Sigmoid colon (tissue), 7 donors: ENCODE measurements around the gene PLCL1. TPM values are rescaled to one million over a fixed set of nuclear protein-coding genes. Genes with fewer than 3 reads are reported as not detected.
"Not testable (repeated sequence)": the region's sequence is repeated elsewhere in the genome, so short reads cannot be mapped to it uniquely, and the experiment has no call there.

ENCODE experiments used
- DNase-seq: peaks from one replicate; pipeline ENCODE4 v3.0.0-alpha.2; 2019
- H3K27ac ChIP-seq, 4 donors: fragments of 200-600 bp; sonication (generic); one replicate each; pipeline ENCODE4 v1.5.1; 2016 to 2019; ENCODE audit warnings: mild to moderate bottlenecking in 1 of 4
- H3K27me3 ChIP-seq, 3 donors: fragments of 200-600 bp; sonication (generic); one replicate each; pipeline ENCODE4 v1.5.1; 2019; ENCODE audit warnings: mild to moderate bottlenecking in 1 of 3
- H3K36me3 ChIP-seq, 4 donors: fragments of 200-600 bp; sonication (generic); one replicate each; pipeline ENCODE4 v1.5.1; 2016 to 2019
- H3K4me1 ChIP-seq, 4 donors: fragments of 200-600 bp; sonication (generic); one replicate each; pipeline ENCODE4 v1.5.1; 2017 to 2019
- H3K4me3 ChIP-seq, 4 donors: fragments of 200-600 bp; sonication (generic); one replicate each; pipeline ENCODE4 v1.5.1; 2017 to 2019; ENCODE audit warnings: mild to moderate bottlenecking in 2 of 4, moderate library complexity in 1 of 4
- H3K9me3 ChIP-seq, 4 donors: fragments of 200-600 bp in 3 of 4; sonication (generic) in 3 of 4; one replicate each; pipeline versions ENCODE4 v1.5.1 to v1.6.1; 2013 to 2019
- CTCF ChIP-seq, 4 experiments: fragments of 450-650 bp in 3 of 4; fragments of 200-600 bp in 1 of 4; IDR thresholded peaks; one replicate each; pipeline ENCODE4 v1.5.1; 2016 to 2019; ENCODE audit warnings: antibody characterized with exemption in 4 of 4, mild to moderate bottlenecking in 3 of 4, moderate library complexity in 2 of 4
- EP300 ChIP-seq, 4 donors: sonication (generic); formaldehyde crosslinking; IDR thresholded peaks; one replicate each; pipeline ENCODE4 v1.6.1; 2017; ENCODE audit warnings: antibody characterized with exemption in 4 of 4
- POLR2A ChIP-seq, 2 donors: fragments of 450-650 bp; IDR thresholded peaks; one replicate each; pipeline ENCODE4 v1.6.1; 2016; ENCODE audit warnings: antibody characterized with exemption in 2 of 2, mild to moderate bottlenecking in 2 of 2, moderate library complexity in 2 of 2
- POLR2AphosphoS5 ChIP-seq, 4 donors: sonication (generic); formaldehyde crosslinking; IDR thresholded peaks; one replicate each; pipeline ENCODE4 v1.6.1; 2017; ENCODE audit warnings: antibody characterized with exemption in 4 of 4
- WGBS, 2 donors: extraction: QIAGEN DNeasy Blood & Tissue Kit; methylation state at CpG; one replicate each; pipeline ENCODE4 v1.1.7; 2013; 5-methylcytosine and 5-hydroxymethylcytosine counted together
- intact Hi-C: fragments of 100-400 bp; cut with DNase I; formaldehyde crosslinking; loops from one replicate; pipeline ENCODE4 v1.15.1; 2023
- polyA plus RNA-seq, 3 donors: library from polyadenylated mRNA; stranded (reverse); fragments of 200-250 nt; gene quantifications; one replicate each; pipeline ENCODE4 v1.2.3, GENCODE V29; 2013
- total RNA-seq, 4 donors: library from RNA; depleted of rRNA; stranded (reverse); fragments of >200 nt; gene quantifications; one replicate each; pipeline ENCODE4 v1.1.0, GENCODE V29; 2016
- donor health status: healthy with polysubstance abuse.
- donor health status: Bipolar disorder and iron deficiency.
- donor health status: healthy.

The PLCL1 gene
- total and polyA plus RNA-seq, 7 donors, result 0.69 to 20.0 (median 13.6) TPM

DNA sequence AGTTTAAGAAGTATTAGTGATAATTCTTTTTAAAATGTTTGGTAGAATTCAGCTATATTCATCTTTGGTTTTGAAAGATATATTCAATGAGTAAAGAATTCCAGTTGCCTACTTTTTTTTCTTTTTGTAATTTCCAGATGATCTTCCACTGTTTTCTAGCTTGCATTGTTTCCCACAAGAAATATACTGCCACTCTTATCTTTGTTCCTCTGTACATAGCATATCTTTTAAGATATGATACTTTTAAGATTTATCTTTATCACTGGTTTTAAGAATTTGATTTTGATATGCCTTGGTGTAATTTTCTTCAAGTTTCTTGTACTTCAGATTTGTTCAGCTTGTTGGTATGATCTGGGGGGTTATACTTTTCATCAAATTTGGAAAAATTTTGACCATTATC lies 374.4 kb downstream of the PLCL1 start:
- DNase-seq, result no peak
- no peaks in the 10 kb centered on the region for H3K36me3 ChIP-seq
- no peak overlapping the region for H3K4me3 ChIP-seq
- H3K27me3 ChIP-seq, result no peaks in the 10 kb centered on the region
- no peaks in the 10 kb centered on the region for H3K4me1 ChIP-seq
- no peak overlapping the region for H3K27ac ChIP-seq
- intact Hi-C loops, result no loop called here
- TF ChIP-seq POLR2A (IDR thresholded peaks at IDR 0.05), result no peak
- no peak for TF ChIP-seq CTCF (IDR thresholded peaks at IDR 0.05)
- no peak for TF ChIP-seq EP300 (IDR thresholded peaks at IDR 0.05)
- TF ChIP-seq POLR2AphosphoS5 (IDR thresholded peaks at IDR 0.05), result no peak
- H3K9me3 ChIP-seq, result no peaks in the 10 kb centered on the region

GRCh38 chr2:198186257-198186656 lies 381.9 kb downstream of the PLCL1 start:
- Histone ChIP-seq H3K4me3 (no peak overlapping the region), H3K36me3 (no peaks in the 10 kb centered on the region), H3K9me3 (peaks cover 0 to 2% (median 0%) of the 10 kb centered on the region in 4 donors), H3K4me1 (no peaks in the 10 kb centered on the region), H3K27ac (no peak overlapping the region), H3K27me3 (no peaks in the 10 kb centered on the region)
- WGBS, 2 donors, result 89 to 91% methylated on average over 1 of the region's 1 CpG
- intact Hi-C loops, result no loop called here
- TF ChIP-seq POLR2A (IDR thresholded peaks at IDR 0.05) (no peak), EP300 (IDR thresholded peaks at IDR 0.05) (no peak), POLR2AphosphoS5 (IDR thresholded peaks at IDR 0.05) (no peak), CTCF (IDR thresholded peaks at IDR 0.05) (no peak)
- no peak for DNase-seq

- no peak for DNase-seq
- TF ChIP-seq EP300 (IDR thresholded peaks at IDR 0.05), result no peak
- no peak for TF ChIP-seq CTCF (IDR thresholded peaks at IDR 0.05)
- no peak for TF ChIP-seq POLR2A (IDR thresholded peaks at IDR 0.05)
- 62 to 63% methylated on average over 1 of the region's 1 CpG for whole genome bisulfite sequencing, 2 donors
- Histone ChIP-seq H3K27ac (no peak overlapping the region), H3K4me1 (no peaks in the 10 kb centered on the region), H3K4me3 (no peak overlapping the region), H3K27me3 (no peaks in the 10 kb centered on the region), H3K36me3 (no peaks in the 10 kb centered on the region), H3K9me3 (peaks cover 0 to 2% (median 0%) of the 10 kb centered on the region in 4 donors)
- intact Hi-C loops, result no loop called here
Observed at GRCh38 chr2:198187841-198188240, 383.4 kb downstream of the PLCL1 start.

- 84 to 86% methylated on average over 13 of the region's 13 CpGs for WGBS, 2 donors
- Histone ChIP-seq H3K4me1 (no peaks in the 10 kb centered on the region), H3K27ac (no peak overlapping the region), H3K36me3 (no peaks in the 10 kb centered on the region), H3K4me3 (no peak overlapping the region), H3K9me3 (peaks cover 0 to 2% (median 0%) of the 10 kb centered on the region in 4 donors), H3K27me3 (no peaks in the 10 kb centered on the region)
- TF ChIP-seq EP300 (IDR thresholded peaks at IDR 0.05) (no peak), CTCF (IDR thresholded peaks at IDR 0.05) (no peak), POLR2AphosphoS5 (IDR thresholded peaks at IDR 0.05) (no peak), POLR2A (IDR thresholded peaks at IDR 0.05) (no peak)
- DNase-seq, result no peak
- intact Hi-C loops, result no loop called here
Observed at GRCh38 chr2:198188982-198189381, 384.6 kb downstream of the PLCL1 start.

GRCh38 chr2:198191651-198192050 lies 387.3 kb downstream of the PLCL1 start:
- Histone ChIP-seq H3K27me3 (no peaks in the 10 kb centered on the region), H3K36me3 (no peaks in the 10 kb centered on the region), H3K4me1 (no peaks in the 10 kb centered on the region), H3K4me3 (no peak overlapping the region), H3K27ac (no peak overlapping the region), H3K9me3 (no peaks in the 10 kb centered on the region)
- intact Hi-C loops, result no loop called here
- TF ChIP-seq POLR2AphosphoS5 (IDR thresholded peaks at IDR 0.05), result no peak
- TF ChIP-seq EP300 (IDR thresholded peaks at IDR 0.05), result no peak
- no peak for TF ChIP-seq CTCF (IDR thresholded peaks at IDR 0.05)
- TF ChIP-seq POLR2A (IDR thresholded peaks at IDR 0.05), result no peak
- no peak for DNase-seq
- 12 to 32% methylated on average over 1 of the region's 1 CpG for WGBS, 2 donors

DNA sequence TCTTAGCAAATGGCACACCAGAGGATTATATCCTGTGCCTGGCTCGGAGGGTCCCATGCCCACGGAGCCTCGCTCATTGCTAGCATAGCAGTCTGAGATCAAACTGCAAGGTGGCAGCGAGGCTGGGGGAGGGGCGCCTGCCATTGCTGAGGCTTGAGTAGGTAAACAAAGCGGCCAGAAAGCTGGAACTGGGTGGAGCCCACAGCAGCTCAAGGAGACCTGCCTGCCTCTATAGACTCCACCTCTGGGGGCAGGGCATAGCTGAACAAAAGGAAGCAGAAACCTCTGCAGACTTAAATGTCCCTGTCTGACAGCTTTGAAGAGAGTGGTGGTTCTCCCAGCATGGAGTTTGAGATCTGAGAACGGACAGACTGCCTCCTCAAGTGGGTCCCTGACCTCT lies 392.2 kb downstream of the PLCL1 start:
- 70 to 73% methylated on average over 7 of the region's 7 CpGs for WGBS, 2 donors
- intact Hi-C loops, result not testable (repeated sequence)

More for the DNA sequence above, 392.2 kb downstream of the PLCL1 start:
- not testable (repeated sequence) for H3K9me3 ChIP-seq, DNase-seq, H3K27me3 ChIP-seq, H3K4me3 ChIP-seq, H3K27ac ChIP-seq, H3K36me3 ChIP-seq, H3K4me1 ChIP-seq
